Measurements from ENCODE around the gene PKNOX1.
"Not testable (repeated sequence)": the region's sequence is repeated elsewhere in the genome, so short reads cannot be mapped to it uniquely, and the experiment has no call there.

PKNOX1 gene, protein sequence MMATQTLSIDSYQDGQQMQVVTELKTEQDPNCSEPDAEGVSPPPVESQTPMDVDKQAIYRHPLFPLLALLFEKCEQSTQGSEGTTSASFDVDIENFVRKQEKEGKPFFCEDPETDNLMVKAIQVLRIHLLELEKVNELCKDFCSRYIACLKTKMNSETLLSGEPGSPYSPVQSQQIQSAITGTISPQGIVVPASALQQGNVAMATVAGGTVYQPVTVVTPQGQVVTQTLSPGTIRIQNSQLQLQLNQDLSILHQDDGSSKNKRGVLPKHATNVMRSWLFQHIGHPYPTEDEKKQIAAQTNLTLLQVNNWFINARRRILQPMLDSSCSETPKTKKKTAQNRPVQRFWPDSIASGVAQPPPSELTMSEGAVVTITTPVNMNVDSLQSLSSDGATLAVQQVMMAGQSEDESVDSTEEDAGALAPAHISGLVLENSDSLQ

DNA sequence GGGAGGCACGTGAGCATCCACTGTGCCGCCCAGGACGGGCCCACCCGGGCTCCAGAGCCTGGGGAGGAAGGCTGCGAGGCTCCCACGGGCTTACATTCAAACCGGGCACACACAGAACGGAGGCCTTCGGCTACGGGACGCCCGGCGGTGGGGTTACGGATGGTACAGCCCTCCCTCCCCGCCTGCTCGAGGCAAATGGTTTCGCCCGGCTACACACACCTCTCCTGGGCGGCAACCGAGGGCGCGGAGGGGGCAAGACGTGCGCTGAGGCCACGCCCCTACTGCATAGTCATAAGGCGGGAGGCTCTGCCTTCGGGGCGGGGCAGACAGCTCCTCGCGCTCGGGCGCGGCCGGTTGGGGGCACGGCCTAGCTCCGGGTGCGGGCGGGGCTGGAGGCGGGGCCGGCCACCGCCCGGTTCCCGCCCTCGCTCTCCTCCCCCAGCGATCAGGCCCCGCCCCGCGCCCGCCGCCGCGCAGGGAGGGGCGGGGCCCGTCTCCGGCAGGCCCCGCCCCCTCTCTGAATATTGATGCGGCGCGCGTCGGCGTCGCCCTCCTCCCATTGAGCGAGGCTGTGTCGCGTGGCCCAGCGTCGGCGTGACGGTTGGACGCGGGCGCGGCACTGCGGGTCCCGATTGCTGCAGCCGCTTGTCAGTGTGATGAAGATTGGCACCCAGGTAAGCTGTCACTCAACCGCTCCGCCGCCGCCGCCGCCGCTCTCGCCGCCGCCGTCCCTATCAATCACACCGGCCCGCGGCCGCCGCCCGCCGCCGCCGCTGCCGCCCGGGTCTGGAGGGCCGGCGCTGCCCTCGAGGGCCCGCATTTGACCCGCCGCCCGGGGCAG, at the start of gene PKNOX1:
TSS of gene PKNOX1 (plus strand) at position 572 of the 841 bp plus-strand sequence. CDS start 29,820 bp downstream, outside the sequence.
- peaks cover 0 to 20% (median 6%) of the 10 kb centered on the region in 4 donors for H3K4me1 ChIP-seq
- peak; percentile 99 for DNase-seq
- no peaks in the 10 kb centered on the region for H3K27me3 ChIP-seq
- peak within 1 kb of the TSS; percentile 80 to 81 for H3K4me3 ChIP-seq
- no peaks in the 10 kb centered on the region for H3K36me3 ChIP-seq
- intact Hi-C loops (cut with DNase I; ENCODE audit: low total_unique reads), result loop anchor here (10.0 kb wide), 2 partner anchors 49 to 79 kb away; partner anchors contain the start of genes ERVH48-1 and NDUFV3
- TF ChIP-seq, protein P1, sequence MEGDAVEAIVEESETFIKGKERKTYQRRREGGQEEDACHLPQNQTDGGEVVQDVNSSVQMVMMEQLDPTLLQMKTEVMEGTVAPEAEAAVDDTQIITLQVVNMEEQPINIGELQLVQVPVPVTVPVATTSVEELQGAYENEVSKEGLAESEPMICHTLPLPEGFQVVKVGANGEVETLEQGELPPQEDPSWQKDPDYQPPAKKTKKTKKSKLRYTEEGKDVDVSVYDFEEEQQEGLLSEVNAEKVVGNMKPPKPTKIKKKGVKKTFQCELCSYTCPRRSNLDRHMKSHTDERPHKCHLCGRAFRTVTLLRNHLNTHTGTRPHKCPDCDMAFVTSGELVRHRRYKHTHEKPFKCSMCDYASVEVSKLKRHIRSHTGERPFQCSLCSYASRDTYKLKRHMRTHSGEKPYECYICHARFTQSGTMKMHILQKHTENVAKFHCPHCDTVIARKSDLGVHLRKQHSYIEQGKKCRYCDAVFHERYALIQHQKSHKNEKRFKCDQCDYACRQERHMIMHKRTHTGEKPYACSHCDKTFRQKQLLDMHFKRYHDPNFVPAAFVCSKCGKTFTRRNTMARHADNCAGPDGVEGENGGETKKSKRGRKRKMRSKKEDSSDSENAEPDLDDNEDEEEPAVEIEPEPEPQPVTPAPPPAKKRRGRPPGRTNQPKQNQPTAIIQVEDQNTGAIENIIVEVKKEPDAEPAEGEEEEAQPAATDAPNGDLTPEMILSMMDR (IDR thresholded peaks at IDR 0.05), result no peak
- H3K9me3 ChIP-seq, result no peaks in the 10 kb centered on the region
- peak within 1 kb of the TSS; percentile 96 to 97 for H3K27ac ChIP-seq

DNA sequence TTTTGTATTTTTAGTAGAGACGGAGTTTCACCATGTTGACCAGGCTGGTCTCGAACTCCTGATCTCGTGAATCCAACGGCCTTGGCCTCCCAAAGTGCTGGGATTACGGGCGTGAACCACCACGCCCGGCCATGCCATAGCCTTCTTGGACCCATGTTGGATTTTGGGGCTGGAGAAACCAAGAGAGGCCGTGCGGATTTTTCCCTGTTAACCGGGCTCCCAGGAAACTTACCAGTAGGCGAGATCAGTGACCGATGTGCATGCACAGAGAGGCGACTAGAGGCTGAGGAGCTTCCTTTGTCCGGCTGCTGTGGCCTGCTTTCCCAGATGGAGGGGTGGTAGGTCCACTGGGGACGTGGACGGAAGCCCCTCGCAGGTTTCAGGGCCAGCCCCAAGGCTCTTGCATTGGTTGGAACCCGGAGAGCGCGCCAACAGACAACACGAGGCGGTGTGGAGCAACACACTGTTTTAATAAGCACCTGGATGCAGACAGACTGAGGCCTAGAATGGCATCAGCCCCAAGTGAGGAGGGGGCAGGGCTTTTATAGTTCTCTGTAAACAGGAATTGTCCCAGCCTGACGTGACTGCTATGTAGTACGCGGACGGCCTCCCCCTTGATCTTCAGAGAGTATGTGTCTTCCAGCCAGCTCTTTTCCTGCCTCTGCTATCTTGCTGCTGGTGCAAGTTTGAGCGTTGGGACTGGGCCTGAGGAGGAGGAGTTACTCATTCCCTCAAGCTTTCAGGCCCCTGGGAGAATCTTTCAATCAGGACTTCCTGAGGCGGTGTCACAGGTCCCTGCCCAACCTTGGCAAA, 49.0 kb upstream of the PKNOX1 start, which contains the start of gene ERVH48-1:
TSS of gene ERVH48-1 (minus strand) at position 517 of the 813 bp plus-strand sequence. CDS start 6,624 bp downstream, outside the sequence.
- no peaks in the 10 kb centered on the region for H3K27me3 ChIP-seq
- TF ChIP-seq, protein P1 (IDR thresholded peaks at IDR 0.05), result no peak
- no peaks in the 10 kb centered on the region for H3K36me3 ChIP-seq
- H3K27ac ChIP-seq, result no peak within 1 kb of the TSS
- peaks cover 0 to 10% (median 3%) of the 10 kb centered on the region in 4 donors for H3K4me1 ChIP-seq
- H3K9me3 ChIP-seq, result no peaks in the 10 kb centered on the region
- intact Hi-C loops (cut with DNase I; ENCODE audit: low total_unique reads), result loop anchor here (10.0 kb wide), 1 partner anchor 49 kb away; the partner anchor contains the start of gene PKNOX1
- DNase-seq, result no peak
- no peak within 1 kb of the TSS for H3K4me3 ChIP-seq

DNA sequence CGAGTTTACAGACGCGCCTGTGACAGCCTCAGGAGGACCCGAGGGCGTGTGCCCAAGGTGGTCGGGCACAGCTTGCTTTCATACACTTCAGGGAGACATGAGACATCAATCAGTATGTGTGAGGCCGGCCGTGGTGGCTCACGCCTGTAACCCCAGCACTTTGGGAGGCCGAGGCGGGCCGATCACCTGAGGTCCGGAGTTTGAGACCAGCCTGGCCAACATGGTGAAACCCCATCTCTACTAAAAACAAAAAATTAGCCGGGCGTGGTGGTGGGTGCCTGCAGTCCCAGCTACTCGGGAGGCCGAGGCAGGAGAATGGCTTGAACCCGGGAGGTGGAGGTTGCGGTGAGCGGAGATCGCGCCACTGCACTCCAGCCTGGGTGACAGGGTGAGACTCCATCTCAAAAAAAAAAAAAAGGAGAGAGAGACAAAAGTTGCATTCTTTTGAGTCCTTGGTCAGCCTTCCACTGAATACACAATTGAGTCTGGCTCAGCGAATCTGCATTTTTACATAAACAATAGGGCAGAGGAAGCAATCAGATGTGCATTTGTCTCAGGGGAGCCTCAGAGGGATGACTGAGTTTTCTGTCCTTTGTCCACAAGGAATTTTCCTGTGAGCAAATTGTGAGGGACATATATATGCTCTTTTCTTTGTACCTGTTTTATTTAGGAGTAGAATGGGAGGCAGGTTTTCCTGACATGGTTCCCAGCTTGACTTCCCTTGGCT, 46.7 kb upstream of the PKNOX1 start:
- H3K27ac ChIP-seq, H3K4me3 ChIP-seq, H3K27me3 ChIP-seq, DNase-seq, H3K9me3 ChIP-seq, H3K36me3 ChIP-seq, H3K4me1 ChIP-seq: not testable (repeated sequence)
- intact Hi-C loops (cut with DNase I; ENCODE audit: low total_unique reads), result loop anchor here (10.0 kb wide), 1 partner anchor 47 kb away; the partner anchor contains the start of gene PKNOX1

DNA sequence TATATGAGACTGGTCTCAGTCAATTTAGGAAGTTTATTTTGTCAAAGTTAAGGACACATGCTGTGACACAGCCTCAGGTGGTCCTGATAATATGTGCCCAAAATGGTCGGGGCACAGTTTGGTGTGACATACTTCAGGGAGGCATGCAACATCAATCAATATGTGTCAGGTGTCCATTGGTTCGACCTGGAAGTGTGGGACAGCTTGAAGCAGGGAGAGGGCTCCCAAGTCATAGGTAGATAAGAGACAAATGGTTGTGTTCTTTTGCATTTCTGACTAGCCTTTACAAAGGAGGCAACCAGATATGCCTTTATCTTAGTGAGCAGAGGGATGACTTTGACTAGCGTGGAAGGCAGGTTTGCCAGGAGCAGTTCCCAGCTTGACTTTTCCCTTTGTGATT, 44.4 kb upstream of the PKNOX1 start:
- TF ChIP-seq, protein P1 (IDR thresholded peaks at IDR 0.05), result no peak
- no peaks in the 10 kb centered on the region for H3K27me3 ChIP-seq
- intact Hi-C loops (cut with DNase I; ENCODE audit: low total_unique reads), result loop anchor here (10.0 kb wide), 1 partner anchor 45 kb away; the partner anchor contains the start of gene PKNOX1
- H3K36me3 ChIP-seq, result no peaks in the 10 kb centered on the region
- H3K9me3 ChIP-seq, result no peaks in the 10 kb centered on the region
- H3K4me1 ChIP-seq, result no peaks in the 10 kb centered on the region
- H3K27ac ChIP-seq, result no peak overlapping the region
- H3K4me3 ChIP-seq, result no peak overlapping the region
- DNase-seq, result no peak

DNA sequence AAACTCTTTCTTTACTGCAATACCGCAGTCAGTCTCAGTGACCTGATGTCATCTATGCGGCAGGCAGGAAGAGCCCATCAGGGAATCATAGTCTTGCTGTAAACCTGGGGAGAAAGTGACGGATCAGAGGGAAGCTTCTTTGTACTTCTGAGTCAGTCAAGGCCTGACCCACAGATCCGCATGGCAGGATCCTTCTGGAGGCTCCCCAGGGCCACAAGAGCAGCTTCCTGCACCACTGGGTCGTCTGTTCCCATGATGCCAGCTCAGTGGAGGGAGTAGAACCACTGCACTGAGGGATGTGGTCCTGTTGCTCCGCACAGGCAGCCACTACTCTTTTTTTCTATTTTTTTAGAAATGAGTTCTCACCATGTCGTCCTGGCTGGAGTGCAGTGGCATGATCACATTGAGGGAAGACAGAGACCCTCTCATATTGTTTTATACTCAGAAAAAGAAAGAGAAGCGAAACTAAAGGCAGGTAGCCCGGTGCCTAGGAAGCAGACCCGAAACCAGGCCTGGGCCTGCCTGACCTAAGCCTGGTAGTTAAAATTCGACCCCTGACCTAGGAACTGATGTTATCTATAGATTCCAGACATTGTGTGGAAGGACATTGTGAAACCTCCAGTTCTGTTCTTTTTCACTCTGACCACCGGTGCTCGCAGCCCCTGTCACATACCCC, 42.7 kb upstream of the PKNOX1 start:
- DNase-seq, result no peak
- no peaks in the 10 kb centered on the region for H3K36me3 ChIP-seq
- H3K4me1 ChIP-seq, result no peaks in the 10 kb centered on the region
- H3K27ac ChIP-seq, result no peak overlapping the region
- TF ChIP-seq, protein P1 (IDR thresholded peaks at IDR 0.05), result no peak
- intact Hi-C loops (cut with DNase I; ENCODE audit: low total_unique reads), result no loop called here
- no peaks in the 10 kb centered on the region for H3K9me3 ChIP-seq
- H3K4me3 ChIP-seq, result no peak overlapping the region
- H3K27me3 ChIP-seq, result no peaks in the 10 kb centered on the region

DNA sequence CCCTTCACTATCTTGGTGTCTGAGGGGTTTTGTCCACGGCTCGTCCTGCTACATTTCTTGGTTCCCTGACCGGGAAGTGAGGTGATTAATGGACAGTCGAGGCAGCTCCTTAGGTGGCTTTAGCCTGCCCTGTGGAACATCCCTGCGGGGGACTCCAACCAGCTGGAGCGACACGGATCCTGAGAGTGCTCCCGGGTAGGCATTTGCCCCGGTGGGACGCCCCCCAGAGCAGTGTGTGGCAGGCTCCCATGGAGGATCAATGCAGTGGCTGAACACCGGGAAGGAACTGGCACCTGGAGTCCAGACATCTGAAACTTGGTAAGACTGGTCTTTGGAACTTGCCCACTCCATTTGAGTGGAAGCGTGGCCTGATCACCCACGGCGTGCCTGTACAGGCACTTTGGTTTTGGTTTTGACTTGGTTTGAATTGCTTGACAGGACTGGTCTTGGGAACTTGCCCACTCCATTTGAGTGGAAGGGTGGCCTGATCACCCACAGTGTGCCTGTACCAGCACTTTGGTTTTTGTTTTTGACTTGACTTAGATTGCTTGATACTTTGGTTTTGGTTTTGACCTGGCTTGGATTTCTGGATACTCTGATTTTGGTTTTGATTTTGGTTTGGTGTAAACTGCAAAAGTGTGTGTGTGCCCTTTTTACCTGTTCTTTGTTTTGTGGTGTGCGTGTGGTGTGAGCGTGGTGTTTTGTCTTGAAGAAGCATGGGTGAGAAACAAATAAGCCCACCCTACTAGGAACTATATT, 41.8 kb upstream of the PKNOX1 start:
- H3K4me3 ChIP-seq; H3K9me3 ChIP-seq; H3K36me3 ChIP-seq; H3K27ac ChIP-seq; H3K27me3 ChIP-seq; intact Hi-C loops (cut with DNase I; ENCODE audit: low total_unique reads); DNase-seq; H3K4me1 ChIP-seq: not testable (repeated sequence)

Data from tibial artery (tissue), 4 donors.